Stimulated activated CD4-positive, alpha-beta T cell treated with anti-CD3 and anti-CD28 coated beads, Interleukin-1b, Interleukin-23, amount 100 ng/mL, for 1 hour (primary cell): ENCODE results near the gene ZNF684.
"Not testable (repeated sequence)": the region's sequence is repeated elsewhere in the genome, so short reads cannot be mapped to it uniquely, and the experiment has no call there.

Source experiments
- DNase-seq, 2 donors: peaks; one replicate each; pipeline ENCODE4 v3.0.0-alpha.2; 2020; ENCODE audit warnings: low read depth in 2 of 2

Gene ZNF684

GRCh38 chr1:40531381-40532061 is at the start of gene ZNF684:
TSS of gene ZNF684 (plus strand) at chr1:40531637. CDS start at chr1:40533167, 1,530 bp downstream.
- peak; percentile 57 for DNase-seq

GRCh38 chr1:40495315-40495903 is 36.0 kb upstream of the ZNF684 start:
- no peak for DNase-seq

- DNase-seq: not testable (repeated sequence)
Measured at GRCh38 chr1:40502651-40503050, 28.8 kb upstream of the ZNF684 start.

GRCh38 chr1:40507973-40508372 is 23.5 kb upstream of the ZNF684 start:
- DNase-seq: no peak

GRCh38 chr1:40508375-40509341 is 22.8 kb upstream of the ZNF684 start, which contains the start of gene EXO5:
TSS of gene EXO5 (plus strand) at chr1:40508767. CDS start at chr1:40514545, 5,778 bp downstream.
- DNase-seq: peak; percentile 54 to 76

GRCh38 chr1:40519517-40519916 is 11.9 kb upstream of the ZNF684 start:
- DNase-seq: no peak

- DNase-seq: no peak
Measured at GRCh38 chr1:40530735-40531380, 579 bp upstream of the ZNF684 start.

GRCh38 chr1:40532062-40532389 is 589 bp downstream of the ZNF684 start:
- no peak for DNase-seq

- no peak for DNase-seq
Measured at GRCh38 chr1:40532844-40533424, 1.5 kb downstream of the ZNF684 start.

GRCh38 chr1:40534589-40534988 is 3.2 kb downstream of the ZNF684 start:
- no peak for DNase-seq

GRCh38 chr1:40535732-40536131 is 4.3 kb downstream of the ZNF684 start:
- no peak for DNase-seq

- DNase-seq: no peak
Measured at GRCh38 chr1:40539338-40539737, 7.9 kb downstream of the ZNF684 start.

GRCh38 chr1:40546957-40547356 is 15.5 kb downstream of the ZNF684 start:
- no peak for DNase-seq

GRCh38 chr1:40553017-40553416 is 21.6 kb downstream of the ZNF684 start:
- DNase-seq: no peak

GRCh38 chr1:40554807-40555206 is 23.4 kb downstream of the ZNF684 start:
- DNase-seq: not testable (repeated sequence)

- DNase-seq: no peak
Measured at GRCh38 chr1:40556121-40556520, 24.7 kb downstream of the ZNF684 start.

- not testable (repeated sequence) for DNase-seq
Measured at GRCh38 chr1:40558241-40558640, 26.8 kb downstream of the ZNF684 start.

GRCh38 chr1:40562185-40562584 is 30.7 kb downstream of the ZNF684 start:
- no peak for DNase-seq

- no peak for DNase-seq
Measured at GRCh38 chr1:40563266-40563665, 31.8 kb downstream of the ZNF684 start.

GRCh38 chr1:40564506-40564905 is 33.1 kb downstream of the ZNF684 start:
- DNase-seq: no peak

GRCh38 chr1:40564913-40565312 is 33.5 kb downstream of the ZNF684 start:
- DNase-seq: no peak

- no peak for DNase-seq
Measured at GRCh38 chr1:40567825-40568224, 36.4 kb downstream of the ZNF684 start.
